Cardiac muscle cell (in vitro differentiated cells and primary cell): Measurements from ENCODE around the gene RNFT2. TPM values are rescaled to one million over a fixed set of nuclear protein-coding genes. Genes with fewer than 3 reads are reported as not detected.

ENCODE experiments used
- DNase-seq, 2 donors: peaks; one replicate each; pipeline versions ENCODE4 v3.0.0 to v3.0.0-alpha.2; 2010 to 2017; ENCODE audit warnings: low read depth in 1 of 2, low spot score in 1 of 2
- H3K27ac ChIP-seq: fragments of 200-600 bp; sonication (generic); 2 replicates; pipeline ENCODE4 v1.5.1; 2016
- H3K27me3 ChIP-seq: fragments of 200-600 bp; sonication (generic); 2 replicates; pipeline ENCODE4 v1.6.0; 2016; ENCODE audit warnings: control low read depth
- H3K36me3 ChIP-seq: fragments of 200-600 bp; sonication (generic); 2 replicates; pipeline ENCODE4 v1.5.1; 2016; ENCODE audit warnings: control low read depth
- H3K4me1 ChIP-seq: fragments of 200-600 bp; sonication (generic); 2 replicates; pipeline ENCODE4 v1.8.1; 2017; ENCODE audit warnings: low read depth, mild to moderate bottlenecking, mixed run types
- H3K4me3 ChIP-seq: fragments of 200-600 bp; sonication (generic); 2 replicates; pipeline ENCODE4 v1.5.1; 2016; ENCODE audit warnings: mild to moderate bottlenecking
- H3K9me3 ChIP-seq: fragments of 200-600 bp; sonication (generic); 2 replicates; pipeline ENCODE4 v1.5.1; 2017; ENCODE audit warnings: low read depth, mild to moderate bottlenecking, control low read depth
- CTCF ChIP-seq: IDR thresholded peaks from 2 replicates; pipeline ENCODE4 v1.5.1; 2012; ENCODE audit warnings: low read depth, mild to moderate bottlenecking, low read length
- polyA plus RNA-seq: library from polyadenylated mRNA; unstranded; fragments of >200 nt; fragmentation: Nextera tagmentation; extraction: Ambion mirVana; gene quantifications from 2 replicates; pipeline ENCODE4 v1.2.1, GENCODE V29; 2016
- total RNA-seq: library from RNA; depleted of rRNA; stranded (reverse); fragments of >200 nt; gene quantifications from 2 replicates; pipeline ENCODE4 v1.2.3, GENCODE V29; 2016

The RNFT2 gene
- total and polyA plus RNA-seq, 2 experiments from 2014 or later = 11.0 to 19.1 TPM

DNA sequence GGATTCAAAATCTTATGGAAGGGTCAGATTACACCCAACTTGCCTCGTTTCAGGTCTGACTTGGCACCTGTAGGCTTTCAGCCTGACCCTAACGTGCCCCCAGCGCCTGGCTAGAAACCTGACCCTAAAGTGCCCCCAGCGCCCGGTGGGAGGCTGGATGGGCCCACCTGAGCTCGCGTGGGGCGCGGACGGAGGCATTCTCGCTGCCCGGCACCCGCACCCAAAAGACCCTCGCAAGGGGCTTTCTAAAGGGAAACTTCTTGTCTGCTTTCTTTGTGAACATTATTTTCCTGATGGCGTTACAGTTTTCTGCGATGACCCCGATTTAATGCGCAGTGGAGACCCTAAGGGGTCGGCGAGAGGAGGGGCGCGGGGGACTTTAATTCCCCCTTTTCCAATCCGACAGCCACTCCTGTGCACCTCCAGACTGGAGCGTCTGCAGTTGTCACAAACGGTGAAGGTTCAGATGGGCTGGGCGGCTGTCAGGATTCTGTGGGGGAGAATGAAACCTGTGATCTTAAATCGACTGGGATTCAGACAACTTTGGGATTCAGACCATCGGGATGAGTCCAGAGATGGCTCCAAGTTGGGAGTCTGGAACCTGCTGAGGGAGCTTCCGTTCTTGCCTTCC, 143.9 kb downstream of the RNFT2 start:
- peaks cover 15% of the 10 kb centered on the region for H3K4me1 ChIP-seq
- no peak for DNase-seq
- peak overlapping the region; percentile 45 for H3K4me3 ChIP-seq
- H3K9me3 ChIP-seq = no peaks in the 10 kb centered on the region
- H3K36me3 ChIP-seq = no peaks in the 10 kb centered on the region
- no peak overlapping the region for H3K27ac ChIP-seq
- peaks cover 83% of the 10 kb centered on the region for H3K27me3 ChIP-seq
- TF ChIP-seq CTCF = no peak

- Histone ChIP-seq H3K4me3 (no peak overlapping the region), H3K9me3 (no peaks in the 10 kb centered on the region), H3K36me3 (no peaks in the 10 kb centered on the region), H3K27ac (no peak overlapping the region), H3K27me3 (peaks cover 83% of the 10 kb centered on the region), H3K4me1 (peaks cover 15% of the 10 kb centered on the region)
- TF ChIP-seq CTCF = peak; percentile 30
- DNase-seq = peak in 1 of 2 donors; percentile 54
Observed at GRCh38 chr12:116882742-116883141, 144.6 kb downstream of the RNFT2 start.

DNA sequence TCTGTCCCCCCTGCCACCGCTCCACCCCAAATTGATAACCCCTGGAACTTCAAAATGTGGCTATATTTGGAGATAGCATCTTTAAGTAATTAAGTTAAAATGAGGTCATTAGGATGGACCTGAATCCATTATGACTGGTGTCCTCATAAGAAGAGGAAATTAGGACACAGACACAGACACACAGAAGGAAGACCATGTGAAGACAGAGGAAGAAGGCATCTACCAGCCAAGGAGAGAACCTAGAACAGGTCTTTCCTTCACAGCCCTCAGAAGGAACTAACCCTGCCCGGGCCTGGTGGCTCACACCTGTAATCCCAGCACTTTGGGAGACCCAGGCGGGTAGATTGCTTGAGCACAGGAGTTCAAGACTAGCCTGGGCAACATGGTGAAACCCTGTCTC, 146.8 kb downstream of the RNFT2 start:
- Histone ChIP-seq H3K4me3 (no peak overlapping the region), H3K36me3 (no peaks in the 10 kb centered on the region), H3K27ac (no peak overlapping the region), H3K27me3 (peaks cover 69% of the 10 kb centered on the region), H3K4me1 (peaks cover 3% of the 10 kb centered on the region), H3K9me3 (no peaks in the 10 kb centered on the region)
- DNase-seq = no peak
- no peak for TF ChIP-seq CTCF

DNA sequence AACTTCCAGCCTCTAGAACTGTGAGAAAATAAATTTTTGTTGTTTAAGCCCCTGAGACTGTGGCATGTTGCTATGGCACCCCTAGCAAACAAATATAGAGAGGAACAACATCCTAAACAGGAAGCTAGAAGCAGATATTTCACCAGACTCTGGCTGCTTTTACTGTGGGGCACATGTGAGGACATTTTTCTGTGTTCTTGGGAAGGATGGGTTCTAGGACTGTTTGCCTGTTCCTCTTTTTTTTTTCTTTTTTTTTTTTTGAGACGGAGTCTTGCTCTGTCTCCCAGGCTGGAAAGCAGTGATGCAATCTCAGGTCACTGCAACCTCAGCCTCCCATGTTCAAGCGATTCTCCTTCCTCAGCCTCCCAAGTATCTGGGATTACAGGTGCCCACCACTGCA, 147.4 kb downstream of the RNFT2 start:
- no peaks in the 10 kb centered on the region for H3K36me3 ChIP-seq
- H3K4me1 ChIP-seq = peaks cover 3% of the 10 kb centered on the region
- no peak for TF ChIP-seq CTCF
- H3K27me3 ChIP-seq = peaks cover 62% of the 10 kb centered on the region
- H3K9me3 ChIP-seq = no peaks in the 10 kb centered on the region
- DNase-seq = peak in 1 of 2 donors; percentile 19
- no peak overlapping the region for H3K4me3 ChIP-seq
- no peak overlapping the region for H3K27ac ChIP-seq

DNA sequence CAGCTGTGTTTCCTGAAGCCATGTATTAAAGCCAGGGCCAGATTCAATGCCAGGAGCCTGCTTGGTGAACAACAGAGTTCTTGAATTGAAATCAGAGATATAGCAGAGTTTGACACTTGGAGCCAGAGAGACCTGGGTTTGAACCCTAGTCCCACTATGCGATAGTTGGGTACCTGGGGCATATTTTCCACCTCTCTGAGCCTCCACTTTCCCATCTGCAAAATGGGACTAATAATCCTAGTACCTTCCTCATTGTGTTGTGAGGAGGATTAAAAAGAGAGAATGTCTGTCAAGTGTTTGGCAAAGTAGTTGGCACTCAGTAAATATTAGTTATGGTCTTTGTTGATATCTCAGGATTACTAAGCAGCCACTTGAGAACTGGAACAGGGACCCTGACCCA, 149.1 kb downstream of the RNFT2 start:
- Histone ChIP-seq H3K9me3 (no peaks in the 10 kb centered on the region), H3K4me1 (no peaks in the 10 kb centered on the region), H3K27ac (no peak overlapping the region), H3K4me3 (no peak overlapping the region), H3K27me3 (peaks cover 47% of the 10 kb centered on the region), H3K36me3 (no peaks in the 10 kb centered on the region)
- no peak for DNase-seq
- TF ChIP-seq CTCF = no peak
